HS-27A (cell line): ENCODE measurements around the gene TXNRD2.
"Not testable (repeated sequence)": the region's sequence is repeated elsewhere in the genome, so short reads cannot be mapped to it uniquely, and the experiment has no call there.

Source experiments
- DNase-seq: peaks from one replicate; pipeline ENCODE4 v3.0.0-alpha.2; 2012; ENCODE audit warnings: low read depth, missing footprints

TXNRD2 gene

DNA sequence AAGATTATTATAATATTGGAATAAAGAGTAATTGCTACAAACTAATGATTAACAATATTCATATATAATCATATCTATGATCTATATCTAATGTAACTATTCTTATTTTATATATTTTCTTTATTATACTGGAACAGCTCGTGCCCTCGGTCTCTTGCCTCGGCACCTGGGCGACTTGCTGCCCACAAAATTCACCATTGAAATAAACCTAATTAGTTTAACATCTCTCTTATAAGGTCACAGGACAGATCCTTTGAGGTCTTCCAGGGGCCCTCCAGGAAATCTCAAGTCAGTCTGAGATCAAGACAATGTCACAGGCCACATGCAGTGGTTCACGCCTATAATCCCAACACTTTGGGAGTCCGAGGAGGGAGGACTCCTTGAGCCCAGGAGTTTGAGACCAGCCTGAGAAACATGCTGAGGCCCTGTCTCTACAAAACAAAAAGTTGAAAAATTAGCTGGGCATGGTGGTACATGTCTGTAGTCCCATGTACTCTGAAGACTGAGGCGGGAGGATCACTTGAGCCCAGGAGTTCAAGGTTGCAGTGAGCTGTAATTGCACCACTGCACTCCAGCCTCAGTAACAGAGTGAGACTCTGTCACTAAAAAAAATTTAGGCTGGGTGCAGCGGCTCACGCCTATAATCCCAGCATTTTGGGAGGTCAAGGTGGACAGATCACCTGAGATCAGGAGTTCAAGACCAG, 6.6 kb upstream of the TXNRD2 start:
- no peak for DNase-seq

DNA sequence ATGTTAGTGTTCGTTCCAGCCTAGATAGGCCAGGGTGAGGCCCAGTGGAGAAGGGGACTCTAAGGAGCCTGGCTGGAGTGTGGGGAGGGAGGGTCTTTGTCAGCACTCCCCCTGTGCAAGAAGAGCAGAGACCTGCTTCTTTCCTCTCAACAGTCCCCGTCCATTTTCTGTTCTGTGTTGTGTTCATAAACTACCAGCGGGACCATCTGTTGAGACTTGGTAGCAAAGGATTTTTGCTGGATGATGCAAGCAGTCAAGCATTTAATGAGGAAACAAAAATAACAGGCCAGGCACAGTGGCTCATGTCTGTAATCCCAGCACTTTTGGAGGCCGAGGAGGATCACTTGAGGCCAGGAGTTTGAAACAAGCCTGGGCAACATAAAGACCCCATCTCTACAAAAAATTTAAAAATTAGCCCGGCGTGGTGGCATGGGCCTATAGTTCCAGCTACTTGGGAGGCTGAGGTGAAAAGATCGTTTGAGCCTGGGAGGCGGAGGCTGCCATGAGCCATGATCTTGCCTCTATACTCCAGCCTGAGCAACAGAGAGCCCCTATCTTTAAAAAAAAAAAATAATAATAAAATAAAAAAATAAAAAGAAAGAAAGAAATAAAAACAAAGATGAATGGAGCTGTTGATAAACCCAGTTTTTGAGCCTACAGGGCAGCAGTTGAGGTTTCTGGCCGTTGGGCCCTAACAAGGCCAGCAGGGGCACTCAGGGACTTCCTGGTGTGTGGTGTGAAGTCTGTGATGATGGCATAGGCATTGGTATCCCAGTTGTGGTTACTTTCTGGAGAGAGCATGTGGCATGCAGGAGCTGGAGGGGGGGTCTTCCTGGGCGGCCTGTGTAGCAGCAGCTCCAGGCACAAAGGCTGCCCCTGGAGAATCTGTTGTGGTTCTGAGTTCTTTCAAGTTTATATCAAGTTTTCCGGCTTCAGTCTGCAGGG, 1.7 kb upstream of the TXNRD2 start:
- peak; percentile 72 for DNase-seq

DNA sequence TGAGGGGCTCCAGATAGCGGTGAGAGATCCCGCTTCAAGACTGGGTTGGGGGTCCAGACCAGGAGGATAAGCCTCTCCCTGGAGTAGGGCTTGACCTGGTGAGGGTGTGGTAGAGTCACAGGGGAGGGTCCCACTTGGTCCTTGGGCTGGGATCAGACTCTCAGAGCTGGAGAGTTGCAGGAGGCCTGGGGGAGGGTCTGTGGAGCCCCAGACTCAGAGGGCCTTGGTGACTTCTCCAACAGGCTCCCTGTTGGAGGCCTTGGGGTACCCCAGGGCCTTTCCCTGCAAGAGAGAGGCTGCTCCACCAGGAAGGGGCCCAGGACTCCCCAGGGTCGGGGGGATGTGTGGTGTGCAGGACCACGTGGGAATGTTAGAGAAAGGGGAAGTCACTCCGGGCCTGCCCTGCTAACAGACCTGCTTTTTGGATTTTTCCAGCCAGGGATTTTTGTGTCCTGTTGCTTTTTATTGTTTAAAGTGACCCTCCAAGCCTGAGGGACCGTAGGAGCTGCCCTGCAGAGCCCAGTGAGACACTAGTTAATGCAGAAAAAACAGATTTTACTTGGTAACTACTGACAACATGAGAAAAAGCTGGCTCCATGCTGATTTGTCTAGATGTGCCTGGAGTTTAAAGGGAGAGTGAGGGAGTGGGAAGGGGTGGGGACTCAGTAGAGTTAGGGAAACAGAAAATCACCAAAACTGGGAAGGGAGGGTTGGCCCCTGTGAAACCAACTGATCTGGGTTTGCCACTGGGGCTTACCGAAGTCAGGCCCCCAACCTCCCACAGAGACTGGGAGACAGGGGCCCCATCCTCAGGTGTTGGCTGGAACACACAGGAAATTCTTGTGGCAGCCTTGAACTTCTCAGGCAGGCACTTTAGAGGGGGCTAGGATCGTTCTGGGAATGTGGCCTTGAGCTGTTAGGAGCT, 801 bp upstream of the TXNRD2 start:
- no peak for DNase-seq

DNA sequence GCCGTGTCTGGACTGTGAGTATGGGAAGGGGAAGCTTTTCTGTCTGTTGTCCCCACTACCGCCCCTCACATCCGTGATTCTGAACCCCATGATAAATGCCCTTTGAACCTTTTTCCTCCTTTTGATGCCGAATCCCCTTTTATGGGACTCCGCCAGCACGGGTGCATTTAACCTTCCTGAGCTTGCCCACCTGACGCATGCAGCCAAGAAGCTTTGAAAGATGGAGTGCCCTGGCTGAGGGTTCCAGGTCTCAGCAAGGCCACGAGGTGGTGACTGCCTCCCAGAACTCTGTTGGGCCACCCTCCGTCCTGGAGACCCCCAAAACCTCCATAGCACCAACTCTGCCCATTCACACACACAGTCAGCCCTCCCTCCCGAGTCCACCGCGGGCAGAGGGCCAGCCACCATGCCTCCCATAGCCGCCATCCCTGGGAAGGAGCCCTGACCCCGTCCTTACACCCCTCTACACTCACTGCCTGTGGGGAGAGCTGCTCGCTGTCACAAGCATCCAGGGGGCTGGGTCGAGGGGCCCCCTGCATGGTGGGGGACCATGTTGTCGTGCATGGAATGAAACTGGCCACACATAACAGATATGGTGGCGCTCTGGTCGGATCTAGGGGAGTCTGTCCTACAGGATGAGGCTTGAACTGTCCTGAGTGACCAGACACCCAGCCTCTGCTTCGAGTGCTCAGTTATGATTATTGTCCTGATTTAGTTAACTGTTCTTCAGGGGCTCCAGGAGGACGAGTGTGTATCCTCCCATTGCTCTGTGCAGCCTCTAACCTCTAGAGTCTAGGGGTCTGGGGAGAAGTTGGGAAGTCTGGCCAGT, 868 bp downstream of the TXNRD2 start:
- DNase-seq = no peak

- no peak for DNase-seq
Measured at GRCh38 chr22:19937616-19938473, 3.8 kb downstream of the TXNRD2 start.

- DNase-seq = no peak
Measured at GRCh38 chr22:19936513-19936912, 5.1 kb downstream of the TXNRD2 start.

DNA sequence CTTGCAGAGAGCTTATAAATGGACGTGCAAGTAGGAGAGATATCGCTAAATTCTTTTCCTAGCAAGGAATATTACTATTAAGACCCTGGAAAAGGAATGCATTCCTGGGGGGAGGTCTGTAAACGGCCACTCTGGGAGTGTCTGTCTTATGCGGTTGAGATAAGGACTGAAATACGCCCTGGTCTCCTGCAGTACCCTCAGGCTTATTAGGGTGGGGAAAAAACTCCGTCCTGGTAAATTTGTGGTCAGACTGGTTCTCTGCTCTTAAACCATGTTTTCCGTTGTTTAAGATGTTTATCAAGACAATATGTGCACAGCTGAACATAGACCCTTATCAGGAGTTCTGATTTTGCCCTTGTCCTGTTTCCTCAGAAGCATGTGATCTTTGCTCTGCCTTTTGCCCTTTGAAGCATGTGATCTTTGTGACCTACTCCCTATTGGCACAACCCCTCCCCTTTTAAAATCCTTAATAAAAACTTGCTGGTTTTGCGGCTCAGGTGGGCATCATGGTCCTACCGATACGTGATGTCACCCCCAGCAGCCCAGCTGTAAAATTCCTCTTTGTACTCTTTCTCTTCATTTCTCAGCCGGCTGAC, 6.4 kb downstream of the TXNRD2 start:
- DNase-seq = not testable (repeated sequence)

DNA sequence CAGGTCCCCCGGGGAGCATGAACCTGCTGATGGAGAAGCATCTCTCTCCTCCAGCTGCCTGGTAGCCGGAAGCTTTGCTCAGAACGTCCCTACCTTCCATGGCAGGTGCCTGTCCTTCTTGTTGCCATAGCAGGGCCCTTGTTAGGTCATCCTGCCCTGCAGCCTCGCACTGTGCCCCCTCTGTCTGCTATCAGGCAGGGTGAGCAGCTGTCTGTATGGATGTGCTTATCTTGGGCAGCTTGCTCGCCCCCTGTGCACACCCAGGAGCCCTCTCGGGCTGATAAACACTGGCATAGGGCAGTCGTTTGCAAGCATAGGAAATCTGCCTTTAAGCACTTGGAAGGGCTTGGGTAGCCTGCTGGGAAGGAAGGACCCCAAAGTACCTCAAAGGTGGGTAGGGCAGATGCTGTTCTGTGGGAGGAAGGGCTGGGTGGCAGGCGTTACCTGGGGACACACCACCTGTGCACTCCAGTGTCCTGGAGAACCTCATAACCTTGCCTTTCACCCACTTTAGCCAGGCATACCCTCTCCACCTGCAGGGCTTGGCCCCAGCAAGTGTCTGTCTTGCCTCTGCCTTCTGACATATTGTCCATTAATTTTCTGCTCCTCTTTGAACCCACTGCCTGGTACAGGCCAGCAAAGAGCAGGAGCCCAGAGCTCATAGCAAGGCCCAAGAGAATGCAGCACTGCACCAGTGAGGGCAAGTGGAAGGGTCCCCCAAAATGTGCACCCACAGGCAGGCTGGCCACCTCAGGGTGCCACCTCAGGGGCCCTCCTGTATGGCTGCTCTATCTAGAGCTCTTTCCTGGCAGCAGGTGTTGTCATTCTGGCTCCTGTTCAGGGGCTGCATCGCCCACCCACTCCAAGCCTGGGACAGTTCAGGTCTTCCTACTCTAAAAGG, 8.0 kb downstream of the TXNRD2 start:
- DNase-seq = no peak

DNA sequence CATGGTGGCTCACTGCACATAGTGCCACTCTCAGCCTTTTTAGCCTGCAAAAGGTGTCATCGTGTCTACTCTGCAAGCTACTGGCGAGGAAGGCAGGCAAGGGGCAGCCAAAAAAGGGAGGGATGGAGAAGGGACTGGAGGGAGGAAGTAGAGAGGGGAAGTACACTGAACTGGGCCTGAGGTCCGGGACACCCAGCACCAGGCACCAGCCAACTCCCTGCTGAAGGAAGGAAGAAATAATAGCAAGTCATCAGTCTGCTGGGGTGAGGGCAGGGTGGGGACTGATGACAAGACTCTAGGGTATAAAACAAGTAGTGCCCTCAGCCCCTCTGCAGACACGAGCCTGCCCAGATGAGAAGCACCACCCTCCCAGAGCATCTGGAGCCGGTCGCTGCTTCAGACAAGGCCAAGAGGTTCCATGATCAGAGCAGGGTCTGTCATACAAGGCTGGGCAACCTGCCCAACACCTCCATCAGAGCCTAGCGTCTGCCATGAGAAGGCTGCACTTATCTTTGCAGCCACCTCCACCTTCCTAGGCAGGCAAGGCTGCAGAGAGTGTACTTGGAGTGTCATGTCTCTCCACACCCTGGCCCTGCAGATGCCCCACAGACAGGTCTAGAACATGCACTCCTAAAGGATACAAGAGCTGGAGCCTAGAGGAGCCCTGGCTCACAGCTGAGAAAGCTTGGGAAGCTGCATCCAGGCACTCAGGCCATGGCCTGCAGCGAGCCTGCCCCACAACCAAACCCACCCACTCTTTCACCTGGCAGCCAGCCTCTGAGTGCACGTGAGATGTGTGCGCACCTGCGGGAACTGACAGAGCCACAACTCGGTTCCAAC, 9.0 kb downstream of the TXNRD2 start:
- no peak for DNase-seq

DNA sequence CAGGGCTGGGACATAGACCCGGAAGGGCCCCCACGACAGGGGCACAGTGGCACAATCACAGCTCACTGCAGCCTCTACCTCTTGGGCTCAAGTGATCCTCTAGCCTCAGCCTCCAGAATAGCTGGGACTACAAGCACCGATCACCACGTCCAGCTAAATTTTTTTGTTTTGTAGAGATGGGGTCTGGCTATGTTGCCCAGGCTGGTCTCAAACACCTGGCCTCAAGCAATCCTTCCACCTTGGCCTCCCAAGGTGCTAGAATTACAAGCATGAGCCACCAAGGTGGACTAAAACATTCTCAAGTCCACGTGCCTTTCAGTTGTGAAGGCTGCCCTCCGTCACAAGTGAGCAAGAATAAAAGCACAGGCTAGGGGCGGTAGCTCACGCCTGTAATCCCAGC, 10.1 kb downstream of the TXNRD2 start:
- no peak for DNase-seq

DNA sequence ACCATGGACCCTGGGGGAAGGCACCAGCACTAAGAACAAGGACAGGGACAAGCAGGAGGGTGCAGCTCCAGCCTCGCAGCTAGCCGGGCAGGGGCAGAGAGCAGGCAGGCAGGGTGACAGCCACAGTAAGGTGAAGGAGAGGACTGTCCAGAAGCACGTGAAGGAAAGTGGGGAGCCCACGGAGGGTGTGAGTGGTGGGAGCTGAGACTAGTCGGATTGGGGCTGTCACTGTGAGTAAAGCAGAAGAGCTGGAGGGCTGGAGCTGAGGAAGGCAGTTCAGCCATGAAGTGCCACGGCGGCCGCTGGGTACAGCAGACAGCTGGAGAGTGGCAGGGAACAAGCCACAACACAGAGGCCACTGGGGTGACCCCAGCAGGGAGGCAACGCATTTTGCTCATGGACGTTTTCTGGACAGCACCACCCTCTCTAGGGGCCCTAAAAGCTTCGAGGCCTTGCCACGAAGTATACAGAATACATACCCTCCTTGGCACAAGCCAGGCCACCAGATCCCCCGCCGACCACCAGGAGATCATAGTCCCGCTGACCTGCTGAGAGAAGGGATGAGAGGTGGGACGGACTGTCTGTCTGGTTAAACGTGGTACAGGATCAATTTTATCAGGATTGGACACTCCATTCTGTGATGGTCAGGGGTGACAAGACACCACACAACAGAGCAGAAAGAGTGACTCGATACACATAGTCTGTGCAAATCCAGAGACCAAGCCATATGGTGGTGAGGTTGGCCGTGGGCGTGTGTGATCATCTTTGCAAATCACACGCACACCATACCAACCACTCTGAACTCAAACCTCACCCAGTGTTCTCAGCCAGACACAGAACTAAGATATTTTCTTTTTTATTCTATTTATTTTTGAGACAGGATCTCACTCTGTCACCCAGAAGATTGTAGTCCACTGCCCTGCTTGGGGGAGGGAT, 10.8 kb downstream of the TXNRD2 start:
- no peak for DNase-seq

GRCh38 chr22:19929586-19930550, 11.8 kb downstream of the TXNRD2 start:
- DNase-seq = no peak

GRCh38 chr22:19928207-19928606, 13.4 kb downstream of the TXNRD2 start:
- no peak for DNase-seq

- no peak for DNase-seq
Measured at GRCh38 chr22:19927696-19928095, 13.9 kb downstream of the TXNRD2 start.

DNA sequence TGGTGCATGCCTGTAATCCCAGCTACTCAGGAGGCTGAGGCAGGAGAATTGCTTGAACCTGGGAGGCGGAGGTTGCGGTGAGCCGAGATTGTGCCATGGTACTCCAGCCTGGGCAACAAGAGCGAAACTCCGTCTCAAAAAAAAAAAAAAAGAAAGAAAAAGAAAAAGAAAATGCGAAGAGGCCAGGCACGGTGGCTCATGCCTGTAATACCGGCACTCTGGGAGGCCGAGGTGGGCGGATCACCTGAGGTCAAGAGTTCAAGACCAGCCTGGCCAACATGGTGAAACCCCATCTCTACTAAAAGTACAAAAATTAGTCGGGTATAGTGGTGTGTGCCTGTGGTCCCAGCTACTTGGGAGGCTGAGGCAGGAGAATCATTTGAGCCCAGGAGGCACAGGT, 15.6 kb downstream of the TXNRD2 start:
- not testable (repeated sequence) for DNase-seq
